Fibroblast of upper back skin (primary cell): ENCODE measurements around the gene MAGEB4.
"Not testable (repeated sequence)": the region's sequence is repeated elsewhere in the genome, so short reads cannot be mapped to it uniquely, and the experiment has no call there.

ENCODE experiments used
- DNase-seq: peaks from one replicate; pipeline ENCODE4 v3.0.0-alpha.2; 2013

MAGEB4 gene

GRCh38 chrX:30241724-30242415 is at the start of gene MAGEB4:
MAGEB4 (plus strand) TSS chrX:30242000; CDS start chrX:30242136, 136 bp downstream.
- no peak for DNase-seq

- DNase-seq = not testable (repeated sequence)
Observed at GRCh38 chrX:30193910-30194309, 47.9 kb upstream of the MAGEB4 start.

GRCh38 chrX:30196322-30196721 is 45.5 kb upstream of the MAGEB4 start:
- DNase-seq = peak; percentile 5

- no peak for DNase-seq
Observed at GRCh38 chrX:30212172-30212571, 29.6 kb upstream of the MAGEB4 start.

GRCh38 chrX:30215357-30215843 is 26.4 kb upstream of the MAGEB4 start, which contains the start of gene MAGEB2:
MAGEB2 (plus strand) TSS chrX:30215563; CDS start chrX:30218581, 3,018 bp downstream.
- no peak for DNase-seq

GRCh38 chrX:30217465-30217864 is 24.3 kb upstream of the MAGEB4 start:
- no peak for DNase-seq

GRCh38 chrX:30219372-30219771 is 22.4 kb upstream of the MAGEB4 start:
- DNase-seq = no peak

GRCh38 chrX:30220661-30221060 is 21.1 kb upstream of the MAGEB4 start:
- DNase-seq = no peak

- DNase-seq = no peak
Observed at GRCh38 chrX:30224536-30224935, 17.3 kb upstream of the MAGEB4 start.

GRCh38 chrX:30228526-30228925 is 13.3 kb upstream of the MAGEB4 start:
- DNase-seq = no peak

- no peak for DNase-seq
Observed at GRCh38 chrX:30230395-30230794, 11.4 kb upstream of the MAGEB4 start, which contains the start of gene MAGEB3. MAGEB3 (plus strand) TSS chrX:30230657; CDS start chrX:30235925, 5,268 bp downstream.

- DNase-seq = no peak
Observed at GRCh38 chrX:30246769-30247489, 5.1 kb downstream of the MAGEB4 start, which contains the start of gene MAGEB1. MAGEB1 (plus strand) TSS chrX:30247146; CDS start chrX:30250494, 3,348 bp downstream.

- DNase-seq = no peak
Observed at GRCh38 chrX:30248854-30249253, 7.1 kb downstream of the MAGEB4 start.

- no peak for DNase-seq
Observed at GRCh38 chrX:30253257-30253656, 11.5 kb downstream of the MAGEB4 start.

GRCh38 chrX:30259927-30260326 is 18.1 kb downstream of the MAGEB4 start:
- no peak for DNase-seq

- DNase-seq = no peak
Observed at GRCh38 chrX:30261012-30261411, 19.2 kb downstream of the MAGEB4 start.

- DNase-seq = no peak
Observed at GRCh38 chrX:30262763-30263162, 21.0 kb downstream of the MAGEB4 start.

GRCh38 chrX:30270639-30271038 is 28.8 kb downstream of the MAGEB4 start:
- no peak for DNase-seq

- peak; percentile 11 for DNase-seq
Observed at GRCh38 chrX:30275498-30275897, 33.7 kb downstream of the MAGEB4 start.

- DNase-seq = no peak
Observed at GRCh38 chrX:30278365-30278764, 36.6 kb downstream of the MAGEB4 start.

- no peak for DNase-seq
Observed at GRCh38 chrX:30280428-30280827, 38.6 kb downstream of the MAGEB4 start.

GRCh38 chrX:30282527-30282926 is 40.7 kb downstream of the MAGEB4 start:
- DNase-seq = peak; percentile 3

GRCh38 chrX:30283456-30284200 is 41.8 kb downstream of the MAGEB4 start:
- peak; percentile 82 for DNase-seq
